ENCODE results near the gene RCBTB1. TPM values are rescaled to one million over a fixed set of nuclear protein-coding genes. Genes with fewer than 3 reads are reported as not detected.

RCBTB1 gene
- total RNA-seq, 1 donor from 2014 or later = 20.6 TPM

GRCh38 chr13:49528161-49528560 is 57.2 kb downstream of the RCBTB1 start:
- TF ChIP-seq CTCF (IDR thresholded peaks at IDR 0.05) = no peak
- Mint-ChIP-seq H3K9me3 (ENCODE audit: low read depth) (no peaks in the 10 kb centered on the region), H3K36me3 (ENCODE audit: low read depth) (peaks cover 10% of the 10 kb centered on the region), H3K27ac (ENCODE audit: unreplicated experiment) (no peak overlapping the region), H3K4me3 (ENCODE audit: unreplicated experiment) (no peak overlapping the region), H3K4me1 (ENCODE audit: low read depth) (peaks cover 3% of the 10 kb centered on the region), H3K27me3 (ENCODE audit: low read depth) (no peaks in the 10 kb centered on the region)
- DNase-seq (ENCODE audit: low spot score) = no peak

DNA sequence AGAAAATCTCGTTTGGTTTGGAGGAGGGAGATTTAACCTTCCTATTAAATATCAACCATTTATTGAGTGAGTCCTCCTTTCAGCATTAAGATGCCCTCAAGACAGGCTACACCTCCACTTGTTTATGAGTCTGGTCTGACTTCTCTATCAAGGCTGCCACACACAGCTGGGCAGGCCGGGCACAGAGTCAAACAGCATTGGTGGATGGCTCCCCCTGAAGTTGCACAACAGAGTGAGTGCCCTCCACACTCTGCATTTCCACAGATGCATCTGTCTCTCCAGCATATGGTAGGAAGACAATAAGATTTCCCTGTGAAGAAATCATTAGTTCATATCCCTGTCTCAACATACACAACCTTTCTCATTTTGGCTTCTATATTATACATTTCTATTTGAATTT is 58.2 kb downstream of the RCBTB1 start:
- no peak for TF ChIP-seq CTCF (IDR thresholded peaks at IDR 0.05)
- Mint-ChIP-seq H3K36me3 (ENCODE audit: low read depth) (peaks cover 12% of the 10 kb centered on the region), H3K27ac (ENCODE audit: unreplicated experiment) (no peak overlapping the region), H3K27me3 (ENCODE audit: low read depth) (no peaks in the 10 kb centered on the region), H3K9me3 (ENCODE audit: low read depth) (no peaks in the 10 kb centered on the region), H3K4me1 (ENCODE audit: low read depth) (peaks cover 3% of the 10 kb centered on the region), H3K4me3 (ENCODE audit: unreplicated experiment) (no peak overlapping the region)
- DNase-seq (ENCODE audit: low spot score) = no peak

GRCh38 chr13:49524740-49525501 is 60.4 kb downstream of the RCBTB1 start:
- Mint-ChIP-seq H3K36me3 (ENCODE audit: low read depth) (peaks cover 9% of the 10 kb centered on the region), H3K27ac (ENCODE audit: unreplicated experiment) (no peak overlapping the region), H3K27me3 (ENCODE audit: low read depth) (no peaks in the 10 kb centered on the region), H3K9me3 (ENCODE audit: low read depth) (no peaks in the 10 kb centered on the region), H3K4me3 (ENCODE audit: unreplicated experiment) (no peak overlapping the region), H3K4me1 (ENCODE audit: low read depth) (peaks cover 3% of the 10 kb centered on the region)
- no peak for DNase-seq (ENCODE audit: low spot score)
- TF ChIP-seq CTCF (IDR thresholded peaks at IDR 0.05) = no peak

DNA sequence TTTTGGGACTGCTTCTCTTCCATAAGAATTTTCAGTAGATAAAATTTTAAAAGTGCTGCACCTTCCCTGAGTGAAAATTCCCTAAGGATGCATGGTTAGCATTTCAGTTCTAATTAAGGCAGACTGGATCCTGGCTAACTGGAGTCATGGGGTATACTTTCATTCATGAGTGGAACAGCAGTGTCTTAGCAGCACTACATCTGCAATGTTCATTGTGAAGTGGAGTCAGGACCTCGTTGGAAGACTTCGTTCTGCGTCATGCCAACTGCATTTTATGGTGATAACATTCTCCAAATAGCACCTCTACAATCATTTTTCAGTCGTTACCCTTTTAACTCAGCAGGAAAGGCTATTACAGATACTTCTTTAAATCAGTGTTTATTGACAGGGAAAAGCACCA is 64.1 kb downstream of the RCBTB1 start:
- H3K4me3 Mint-ChIP-seq (ENCODE audit: unreplicated experiment) = no peak overlapping the region
- H3K9me3 Mint-ChIP-seq (ENCODE audit: low read depth) = no peaks in the 10 kb centered on the region
- H3K36me3 Mint-ChIP-seq (ENCODE audit: low read depth) = peaks cover 15% of the 10 kb centered on the region
- no peak for TF ChIP-seq CTCF (IDR thresholded peaks at IDR 0.05)
- peaks cover 5% of the 10 kb centered on the region for H3K4me1 Mint-ChIP-seq (ENCODE audit: low read depth)
- DNase-seq (ENCODE audit: low spot score) = no peak
- H3K27ac Mint-ChIP-seq (ENCODE audit: unreplicated experiment) = no peak overlapping the region
- H3K27me3 Mint-ChIP-seq (ENCODE audit: low read depth) = no peaks in the 10 kb centered on the region

DNA sequence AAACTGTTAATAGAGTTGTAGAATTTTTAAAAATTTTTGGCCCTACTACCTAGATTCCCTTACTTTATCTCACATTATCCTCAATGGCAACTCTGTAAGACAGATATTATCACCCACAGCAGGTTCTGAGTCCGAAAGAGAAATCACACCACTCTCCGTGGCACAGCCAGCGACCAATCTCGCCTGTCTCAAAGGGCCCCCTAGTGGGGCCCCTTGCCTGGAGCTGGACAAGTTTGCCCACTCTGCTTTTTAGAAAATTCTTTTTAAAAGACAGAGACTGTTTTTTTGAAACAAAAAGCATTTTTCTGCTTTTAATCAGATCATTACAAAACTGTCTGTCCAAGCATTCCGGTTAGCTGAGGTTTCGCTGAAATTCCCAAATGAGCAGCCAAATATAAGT is 67.9 kb downstream of the RCBTB1 start:
- peak; percentile 57 for TF ChIP-seq CTCF (IDR thresholded peaks at IDR 0.05)
- Mint-ChIP-seq H3K36me3 (ENCODE audit: low read depth) (peaks cover 26% of the 10 kb centered on the region), H3K4me3 (ENCODE audit: unreplicated experiment) (no peak overlapping the region), H3K4me1 (ENCODE audit: low read depth) (peaks cover 3% of the 10 kb centered on the region), H3K27ac (ENCODE audit: unreplicated experiment) (no peak overlapping the region), H3K27me3 (ENCODE audit: low read depth) (no peaks in the 10 kb centered on the region), H3K9me3 (ENCODE audit: low read depth) (no peaks in the 10 kb centered on the region)
- DNase-seq (ENCODE audit: low spot score) = no peak
